ENCODE data around the gene POSTN.

The POSTN gene

DNA sequence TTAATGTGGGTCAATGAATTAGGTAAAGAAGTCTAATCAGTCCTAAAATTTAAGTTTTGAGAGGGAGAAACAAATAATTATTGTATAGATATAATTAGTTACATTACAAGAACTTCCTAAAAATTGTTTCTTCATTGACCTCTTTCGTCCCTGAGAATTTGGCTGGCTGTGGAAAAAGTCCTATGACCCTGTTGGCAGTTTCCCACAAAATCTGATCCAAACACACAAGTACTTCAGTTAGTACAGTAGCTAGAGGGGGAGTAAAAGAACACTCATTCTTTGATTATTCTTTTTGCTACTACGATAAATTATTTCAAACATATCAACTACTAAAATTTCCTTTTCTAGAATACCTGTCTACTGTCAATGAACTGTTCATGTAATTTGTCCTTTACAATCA lies 11.3 kb downstream of the POSTN start:
- H3K9ac ChIP-seq (ENCODE audit: low read depth, low read length, poor library complexity, severe bottlenecking): no peak overlapping the region
- TF ChIP-seq, protein P1, sequence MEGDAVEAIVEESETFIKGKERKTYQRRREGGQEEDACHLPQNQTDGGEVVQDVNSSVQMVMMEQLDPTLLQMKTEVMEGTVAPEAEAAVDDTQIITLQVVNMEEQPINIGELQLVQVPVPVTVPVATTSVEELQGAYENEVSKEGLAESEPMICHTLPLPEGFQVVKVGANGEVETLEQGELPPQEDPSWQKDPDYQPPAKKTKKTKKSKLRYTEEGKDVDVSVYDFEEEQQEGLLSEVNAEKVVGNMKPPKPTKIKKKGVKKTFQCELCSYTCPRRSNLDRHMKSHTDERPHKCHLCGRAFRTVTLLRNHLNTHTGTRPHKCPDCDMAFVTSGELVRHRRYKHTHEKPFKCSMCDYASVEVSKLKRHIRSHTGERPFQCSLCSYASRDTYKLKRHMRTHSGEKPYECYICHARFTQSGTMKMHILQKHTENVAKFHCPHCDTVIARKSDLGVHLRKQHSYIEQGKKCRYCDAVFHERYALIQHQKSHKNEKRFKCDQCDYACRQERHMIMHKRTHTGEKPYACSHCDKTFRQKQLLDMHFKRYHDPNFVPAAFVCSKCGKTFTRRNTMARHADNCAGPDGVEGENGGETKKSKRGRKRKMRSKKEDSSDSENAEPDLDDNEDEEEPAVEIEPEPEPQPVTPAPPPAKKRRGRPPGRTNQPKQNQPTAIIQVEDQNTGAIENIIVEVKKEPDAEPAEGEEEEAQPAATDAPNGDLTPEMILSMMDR (conservative IDR thresholded peaks at IDR 0.05; ENCODE audit: low read length): no peak
- no peak for TF ChIP-seq EZH2phosphoT487 (IDR thresholded peaks at IDR 0.05; ENCODE audit: borderline replicate concordance)
- no peaks in the 10 kb centered on the region for H3K36me3 ChIP-seq (ENCODE audit: insufficient read depth, low read length)
- no peak overlapping the region for H2AFZ ChIP-seq (ENCODE audit: low read length)
- H3K79me2 ChIP-seq (ENCODE audit: insufficient read depth, low read length): no peaks in the 10 kb centered on the region
- H3K4me1 ChIP-seq (ENCODE audit: insufficient read depth, low read length, poor library complexity, severe bottlenecking): no peaks in the 10 kb centered on the region
- no peaks in the 10 kb centered on the region for H3K27me3 ChIP-seq (ENCODE audit: insufficient read depth, low read length, poor library complexity, severe bottlenecking)
- no peak overlapping the region for H3K4me2 ChIP-seq (ENCODE audit: low read depth, low read length, poor library complexity, severe bottlenecking)
- no peak overlapping the region for H3K4me3 ChIP-seq (ENCODE audit: low read length, poor library complexity, severe bottlenecking)
- no peaks in the 10 kb centered on the region for H3K9me2 ChIP-seq (replicated peaks; ENCODE audit: low read depth, low read length)
- no peaks in the 10 kb centered on the region for H3K9me3 ChIP-seq (ENCODE audit: insufficient read depth, low read depth, low read length)
- H3F3A ChIP-seq (ENCODE audit: low read depth): no peaks in the 10 kb centered on the region
- H4K20me1 ChIP-seq (ENCODE audit: insufficient read depth, low read length, poor library complexity, severe bottlenecking): no peaks in the 10 kb centered on the region

DNA sequence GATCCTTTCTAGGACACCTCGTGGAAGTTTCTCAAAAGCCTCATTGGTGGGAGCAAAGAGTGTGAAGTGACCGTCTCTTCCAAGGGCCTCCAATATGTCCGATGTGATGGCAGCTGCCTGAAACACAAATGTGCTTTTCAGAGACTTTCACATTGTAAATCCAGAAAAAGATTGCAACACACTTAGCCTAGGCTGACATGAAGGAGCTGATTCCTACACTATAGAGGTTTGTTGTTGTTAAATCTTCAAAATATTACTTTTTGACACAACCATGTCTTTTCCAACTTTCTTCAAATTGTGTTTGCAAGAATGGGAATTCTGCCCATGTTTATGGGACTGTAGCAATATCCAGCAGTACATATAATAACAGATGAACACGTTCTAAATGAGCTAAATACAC lies 12.4 kb downstream of the POSTN start:
- Histone ChIP-seq H2AFZ (ENCODE audit: low read length) (no peak overlapping the region), H3K4me1 (ENCODE audit: insufficient read depth, low read length, poor library complexity, severe bottlenecking) (no peaks in the 10 kb centered on the region), H3K4me2 (ENCODE audit: low read depth, low read length, poor library complexity, severe bottlenecking) (no peak overlapping the region), H3K9ac (ENCODE audit: low read depth, low read length, poor library complexity, severe bottlenecking) (no peak overlapping the region), H3K9me2 (replicated peaks; ENCODE audit: low read depth, low read length) (no peaks in the 10 kb centered on the region), H3F3A (ENCODE audit: low read depth) (no peaks in the 10 kb centered on the region), H3K27me3 (ENCODE audit: insufficient read depth, low read length, poor library complexity, severe bottlenecking) (no peaks in the 10 kb centered on the region), H4K20me1 (ENCODE audit: insufficient read depth, low read length, poor library complexity, severe bottlenecking) (no peaks in the 10 kb centered on the region), H3K4me3 (ENCODE audit: low read length, poor library complexity, severe bottlenecking) (no peak overlapping the region), H3K36me3 (ENCODE audit: insufficient read depth, low read length) (no peaks in the 10 kb centered on the region), H3K9me3 (ENCODE audit: insufficient read depth, low read depth, low read length) (no peaks in the 10 kb centered on the region), H3K79me2 (ENCODE audit: insufficient read depth, low read length) (no peaks in the 10 kb centered on the region)
- TF ChIP-seq EZH2phosphoT487 (IDR thresholded peaks at IDR 0.05; ENCODE audit: borderline replicate concordance): no peak
- TF ChIP-seq, protein P1 (conservative IDR thresholded peaks at IDR 0.05; ENCODE audit: low read length): no peak

DNA sequence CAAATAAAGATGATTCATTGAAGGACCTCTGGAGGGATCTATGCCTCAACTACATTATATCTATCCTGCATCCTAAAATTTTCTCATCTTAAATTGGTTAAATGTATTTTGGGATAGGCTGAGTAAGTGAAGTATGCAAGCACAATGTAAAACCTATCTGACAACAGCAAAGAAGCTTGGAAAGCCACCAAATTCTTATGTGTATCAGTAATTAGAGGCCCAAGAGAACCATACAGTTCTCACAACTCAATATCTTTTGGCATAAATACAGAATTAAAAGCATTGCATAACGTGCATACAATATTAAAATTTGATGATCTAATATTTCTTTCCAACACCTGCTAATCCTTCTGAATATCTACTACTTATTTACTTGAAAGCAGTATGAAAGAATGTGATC lies 13.0 kb downstream of the POSTN start:
- H3K4me3 ChIP-seq (ENCODE audit: low read length, poor library complexity, severe bottlenecking): no peak overlapping the region
- H3K4me1 ChIP-seq (ENCODE audit: insufficient read depth, low read length, poor library complexity, severe bottlenecking): no peaks in the 10 kb centered on the region
- no peaks in the 10 kb centered on the region for H3K79me2 ChIP-seq (ENCODE audit: insufficient read depth, low read length)
- H2AFZ ChIP-seq (ENCODE audit: low read length): no peak overlapping the region
- no peaks in the 10 kb centered on the region for H3K27me3 ChIP-seq (ENCODE audit: insufficient read depth, low read length, poor library complexity, severe bottlenecking)
- H3K9ac ChIP-seq (ENCODE audit: low read depth, low read length, poor library complexity, severe bottlenecking): no peak overlapping the region
- no peak overlapping the region for H3K4me2 ChIP-seq (ENCODE audit: low read depth, low read length, poor library complexity, severe bottlenecking)
- H4K20me1 ChIP-seq (ENCODE audit: insufficient read depth, low read length, poor library complexity, severe bottlenecking): no peaks in the 10 kb centered on the region
- no peak for TF ChIP-seq EZH2phosphoT487 (IDR thresholded peaks at IDR 0.05; ENCODE audit: borderline replicate concordance)
- TF ChIP-seq, protein P1 (conservative IDR thresholded peaks at IDR 0.05; ENCODE audit: low read length): no peak
- H3F3A ChIP-seq (ENCODE audit: low read depth): no peaks in the 10 kb centered on the region
- H3K9me2 ChIP-seq (replicated peaks; ENCODE audit: low read depth, low read length): no peaks in the 10 kb centered on the region
- H3K9me3 ChIP-seq (ENCODE audit: insufficient read depth, low read depth, low read length): no peaks in the 10 kb centered on the region
- no peaks in the 10 kb centered on the region for H3K36me3 ChIP-seq (ENCODE audit: insufficient read depth, low read length)
